ENCODE data around the gene MANF. TPM values are rescaled to one million over a fixed set of nuclear protein-coding genes. Genes with fewer than 3 reads are reported as not detected.

Gene MANF
- total RNA-seq, 2 donors from 2014 or later: 76.4 to 157 TPM

DNA sequence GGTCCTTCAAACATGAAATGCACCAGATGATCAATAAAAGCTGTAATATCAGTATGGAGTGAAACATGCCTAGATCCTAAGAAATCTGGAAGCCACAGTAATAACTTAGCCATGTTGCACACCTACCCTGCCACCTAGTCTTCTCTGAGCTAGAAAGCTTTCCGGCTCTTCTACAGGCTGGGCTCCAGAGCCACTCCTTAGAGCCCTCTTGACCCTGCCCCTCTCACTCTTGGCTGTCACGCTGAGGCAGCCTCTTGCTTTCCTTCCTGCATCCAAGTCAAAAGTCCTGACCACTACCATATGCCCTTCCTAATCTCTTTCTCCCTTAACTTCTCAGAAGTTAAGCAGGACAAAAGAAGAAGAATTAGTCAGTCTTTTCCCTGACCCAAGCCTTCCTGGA, 23.7 kb downstream of the MANF start:
- ATAC-seq (replicated peaks): no peak
- Mint-ChIP-seq H3K4me1 (peaks cover 9% of the 10 kb centered on the region), H3K4me3 (no peak overlapping the region), H3K9me3 (no peaks in the 10 kb centered on the region), H3K36me3 (ENCODE audit: low read depth) (peaks cover 96% of the 10 kb centered on the region), H3K27me3 (no peaks in the 10 kb centered on the region), H3K27ac (peak overlapping the region; percentile 47)

DNA sequence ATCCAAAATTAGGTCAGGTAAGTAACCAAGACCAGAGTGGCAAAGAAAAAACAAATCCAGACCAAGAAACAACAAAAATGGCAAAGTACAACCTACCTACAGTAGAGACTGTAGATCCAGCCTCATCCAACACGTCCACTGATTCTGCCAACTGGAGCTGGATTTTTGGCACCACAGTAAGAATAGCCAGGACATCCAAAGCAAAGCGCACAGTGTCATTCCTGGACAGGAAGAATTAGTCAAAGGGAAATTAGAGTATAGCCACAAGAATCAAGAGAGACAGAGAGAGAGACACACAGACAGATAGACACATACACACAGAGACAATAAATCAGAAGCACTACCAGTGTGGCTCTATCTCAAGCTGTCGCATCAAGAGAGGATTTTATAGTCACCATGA, 37.1 kb downstream of the MANF start:
- H3K27ac Mint-ChIP-seq: peak overlapping the region; percentile 84
- H3K36me3 Mint-ChIP-seq (ENCODE audit: low read depth): peaks cover 93% of the 10 kb centered on the region
- peaks cover 4% of the 10 kb centered on the region for H3K4me1 Mint-ChIP-seq
- ATAC-seq (replicated peaks): no peak
- H3K4me3 Mint-ChIP-seq: no peak overlapping the region
- H3K9me3 Mint-ChIP-seq: no peaks in the 10 kb centered on the region
- H3K27me3 Mint-ChIP-seq: no peaks in the 10 kb centered on the region

DNA sequence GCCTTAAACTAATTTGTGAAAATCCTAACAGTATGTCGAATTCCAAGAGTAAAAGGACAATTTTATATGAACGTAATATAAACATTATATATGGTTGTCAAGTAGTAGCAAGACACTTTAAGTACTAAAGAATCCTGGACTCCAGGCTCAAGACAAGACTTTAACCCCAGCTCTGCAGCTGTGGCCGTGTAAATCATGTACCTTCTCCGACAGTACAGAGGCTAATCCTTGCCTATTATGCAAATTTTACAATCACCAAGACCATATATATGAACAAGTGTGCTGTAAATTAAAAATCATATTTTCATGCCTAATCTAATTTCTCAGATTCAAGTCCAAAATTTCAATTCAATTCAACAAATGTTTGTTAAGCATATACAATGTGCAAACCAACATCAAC, 41.8 kb downstream of the MANF start:
- Mint-ChIP-seq H3K9me3 (no peaks in the 10 kb centered on the region), H3K27ac (no peak overlapping the region), H3K36me3 (ENCODE audit: low read depth) (peaks cover 93% of the 10 kb centered on the region), H3K4me3 (no peak overlapping the region), H3K27me3 (no peaks in the 10 kb centered on the region), H3K4me1 (peaks cover 4% of the 10 kb centered on the region)
- ATAC-seq (replicated peaks): no peak

DNA sequence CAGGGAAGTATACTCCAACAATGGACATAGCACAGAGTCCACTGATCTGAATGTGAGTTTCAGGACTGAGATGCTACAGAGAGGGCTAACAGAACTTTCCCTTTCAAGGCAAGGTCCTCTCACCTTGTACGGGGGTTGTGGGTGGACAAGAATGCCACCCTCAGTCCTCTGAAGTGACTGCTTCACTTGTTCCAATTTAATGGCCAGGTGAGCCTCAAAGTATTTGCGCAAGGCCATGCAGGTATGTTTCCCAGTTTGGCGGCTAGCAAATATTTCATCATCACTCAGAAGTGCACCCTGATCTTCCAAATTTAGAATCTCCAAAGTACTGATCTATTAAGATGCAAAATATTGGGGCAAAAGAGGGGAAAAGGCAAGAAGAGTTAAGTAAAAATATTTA, 44.0 kb downstream of the MANF start:
- Mint-ChIP-seq H3K9me3 (no peaks in the 10 kb centered on the region), H3K27ac (no peak overlapping the region), H3K27me3 (no peaks in the 10 kb centered on the region), H3K4me3 (no peak overlapping the region), H3K4me1 (no peaks in the 10 kb centered on the region), H3K36me3 (ENCODE audit: low read depth) (peaks cover 89% of the 10 kb centered on the region)
- ATAC-seq (replicated peaks): no peak

DNA sequence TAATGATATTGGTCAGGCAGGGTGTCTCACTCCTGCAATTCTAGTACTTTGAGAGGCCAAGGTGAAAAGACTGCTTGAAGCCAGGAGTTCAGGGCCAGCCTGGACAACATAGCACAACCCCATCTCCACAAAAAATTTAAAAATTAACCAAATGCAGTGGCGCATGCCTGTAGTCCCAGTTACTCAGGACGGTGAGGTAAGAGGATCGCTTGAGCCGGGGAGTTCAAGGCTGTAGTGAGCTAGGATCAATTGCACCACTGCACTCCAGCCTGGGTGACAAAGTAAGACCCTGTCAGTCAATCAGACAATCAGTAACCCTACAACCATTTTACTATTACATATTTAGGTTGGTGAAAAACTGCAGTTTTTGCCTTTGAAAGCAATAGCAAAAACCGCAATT, 49.0 kb downstream of the MANF start:
- H3K4me3 Mint-ChIP-seq: no peak overlapping the region
- peaks cover 93% of the 10 kb centered on the region for H3K36me3 Mint-ChIP-seq (ENCODE audit: low read depth)
- H3K27me3 Mint-ChIP-seq: no peaks in the 10 kb centered on the region
- no peaks in the 10 kb centered on the region for H3K4me1 Mint-ChIP-seq
- H3K9me3 Mint-ChIP-seq: no peaks in the 10 kb centered on the region
- H3K27ac Mint-ChIP-seq: no peak overlapping the region
- ATAC-seq (replicated peaks): no peak

DNA sequence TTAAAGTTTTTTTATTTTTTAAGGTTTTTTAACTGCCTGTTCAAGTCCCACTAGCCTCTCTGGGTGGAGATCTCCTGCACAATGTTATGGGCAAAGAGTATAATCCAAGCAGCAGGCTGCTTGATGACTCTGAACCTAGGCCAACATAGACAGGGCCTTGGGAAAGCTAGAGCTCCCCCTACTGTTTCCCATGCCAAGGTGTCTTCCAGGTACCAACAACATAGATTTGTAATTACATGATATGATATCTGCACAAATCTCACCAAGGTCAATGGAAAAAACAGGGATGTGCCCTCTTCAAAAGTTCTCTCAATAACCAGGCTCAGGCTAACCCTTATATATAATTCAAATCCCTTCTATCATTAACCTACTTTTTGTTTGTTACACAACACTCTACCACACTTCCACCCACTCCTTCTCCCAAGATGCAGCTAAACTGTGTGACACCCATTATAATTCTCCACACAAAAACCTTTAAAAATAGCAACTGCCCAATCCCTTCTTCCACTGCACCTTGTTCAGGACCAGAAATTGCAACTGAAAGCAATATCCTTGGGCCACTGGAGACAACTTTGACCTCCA, 49.7 kb downstream of the MANF start:
- peaks cover 93% of the 10 kb centered on the region for H3K36me3 Mint-ChIP-seq (ENCODE audit: low read depth)

DNA sequence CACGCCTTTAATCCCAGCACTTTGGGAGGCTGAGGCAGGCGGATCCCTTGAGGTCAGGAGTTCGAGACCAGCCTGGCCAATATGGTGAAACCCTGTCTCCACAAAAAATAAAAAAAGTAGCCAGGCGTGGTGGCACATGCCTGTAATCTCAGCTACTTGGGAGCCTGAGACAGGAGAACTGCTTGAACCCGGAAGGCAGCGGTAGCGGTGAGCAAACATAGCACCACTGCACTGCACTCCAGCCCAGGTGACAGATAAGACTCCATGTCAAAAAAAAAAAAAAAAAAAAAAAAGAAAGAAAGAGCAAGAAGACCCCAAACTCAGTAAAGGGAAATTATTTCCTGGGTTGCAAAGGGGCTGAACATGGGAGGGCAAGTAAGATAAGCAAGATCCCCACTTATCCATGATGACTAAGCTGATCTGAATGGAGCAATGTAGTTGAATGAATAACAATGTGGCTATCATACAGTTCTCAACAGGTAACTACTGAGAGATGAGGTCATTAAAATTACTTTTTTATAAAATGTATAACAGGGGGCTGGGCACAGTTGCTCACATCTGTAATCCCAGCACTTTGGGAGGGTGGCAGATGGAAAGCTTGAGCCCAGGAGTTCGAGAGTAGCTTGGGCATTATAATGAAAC, 52.0 kb downstream of the MANF start:
- H3K27ac Mint-ChIP-seq: no peak overlapping the region
- peaks cover 95% of the 10 kb centered on the region for H3K36me3 Mint-ChIP-seq (ENCODE audit: low read depth)
- no peak overlapping the region for H3K4me3 Mint-ChIP-seq
- no peaks in the 10 kb centered on the region for H3K4me1 Mint-ChIP-seq
- no peaks in the 10 kb centered on the region for H3K9me3 Mint-ChIP-seq
- ATAC-seq (replicated peaks): no peak
- no peaks in the 10 kb centered on the region for H3K27me3 Mint-ChIP-seq

More for the DNA sequence above, 49.7 kb downstream of the MANF start:
- Mint-ChIP-seq H3K9me3 (no peaks in the 10 kb centered on the region), H3K4me3 (no peak overlapping the region), H3K27ac (no peak overlapping the region), H3K4me1 (no peaks in the 10 kb centered on the region), H3K27me3 (no peaks in the 10 kb centered on the region)
- peak; percentile 88 for ATAC-seq (replicated peaks)

Other genes starting within 250 kb of the MANF start
- 10 to 100 TPM; 14.6 to 29.8 TPM for gene RBM15B, start 6.0 kb downstream of the MANF start, total RNA-seq
- gene DCAF1, start 114.7 kb downstream of the MANF start, total RNA-seq: 10 to 100 TPM; 29.3 to 39.2 TPM
- gene RAD54L2, start 153.4 kb downstream of the MANF start, total RNA-seq: 10 to 100 TPM; 15.3 to 26.8 TPM

Measured in activated T-helper 17 cell treated with anti-CD3 and anti-CD28 coated beads, Interleukin-2, amount 50 U/mL, for 72 hours (primary cell).